GM23338 (cell line): Measurements from ENCODE around the gene CYFIP2. TPM values are rescaled to one million over a fixed set of nuclear protein-coding genes. Genes with fewer than 3 reads are reported as not detected.

Experiments
- ATAC-seq: fragments of 200-7000 bp; cut with Tn5 transposase; 3 replicates; pipeline ENCODE4 v1.9.1; 2020
- DNase-seq: peaks from one replicate; pipeline ENCODE4 v3.0.0-alpha.2; 2015; ENCODE audit warnings: low spot score
- H2AFZ ChIP-seq: fragments of 200-600 bp; sonication (generic); 2 replicates; pipeline ENCODE4 v1.8.0; 2016; ENCODE audit warnings: antibody characterized with exemption, mild to moderate bottlenecking, moderate library complexity
- H3F3A ChIP-seq: fragments of 200-600 bp; sonication (generic); replicated peaks from 2 replicates; pipeline ENCODE4 v1.8.0; 2017; ENCODE audit warnings: antibody characterized with exemption, mixed run types, low read depth
- H3K27ac ChIP-seq: fragments of 200-600 bp; sonication (generic); 2 replicates; pipeline ENCODE4 v1.6.1; 2016; ENCODE audit warnings: low read depth
- H3K27me3 ChIP-seq: fragments of 200-600 bp; sonication (generic); 2 replicates; pipeline ENCODE4 v1.8.0; 2016; ENCODE audit warnings: mild to moderate bottlenecking, mixed run types, moderate library complexity; ENCODE audit not compliant: insufficient read depth
- H3K36me3 ChIP-seq: fragments of 200-600 bp; sonication (generic); 2 replicates; pipeline ENCODE4 v1.8.0; 2016; ENCODE audit warnings: mild to moderate bottlenecking; ENCODE audit not compliant: insufficient read depth
- H3K4me1 ChIP-seq: fragments of 200-600 bp; sonication (generic); 2 replicates; pipeline ENCODE4 v1.8.0; 2016; ENCODE audit warnings: mild to moderate bottlenecking, moderate library complexity; ENCODE audit not compliant: insufficient read depth
- H3K4me2 ChIP-seq: fragments of 200-600 bp; sonication (generic); 2 replicates; pipeline ENCODE4 v1.7.1; 2017; ENCODE audit warnings: mixed run types
- H3K4me3 ChIP-seq: fragments of 200-600 bp; sonication (generic); 2 replicates; pipeline ENCODE4 v1.6.1; 2016; ENCODE audit warnings: mixed run types
- H3K79me2 ChIP-seq: fragments of 200-600 bp; sonication (generic); replicated peaks from 2 replicates; pipeline ENCODE4 v1.8.0; 2017; ENCODE audit warnings: mild to moderate bottlenecking; ENCODE audit not compliant: insufficient read depth
- H3K9me2 ChIP-seq: fragments of 200-600 bp; sonication (generic); 2 replicates; pipeline ENCODE4 v1.8.0; 2017; ENCODE audit not compliant: insufficient read depth
- H4K20me1 ChIP-seq: fragments of 200-600 bp; sonication (generic); replicated peaks from 2 replicates; pipeline ENCODE4 v1.8.0; 2017; ENCODE audit warnings: mild to moderate bottlenecking; ENCODE audit not compliant: insufficient read depth
- H3K27ac Mint-ChIP-seq: 2 replicates; pipeline ENCODE4 v1.8.0; 2020; ENCODE audit warnings: inconsistent platforms, mild to moderate bottlenecking, moderate library complexity, mixed read lengths
- H3K27me3 Mint-ChIP-seq: 3 replicates; pipeline ENCODE4 v1.8.0; 2022; ENCODE audit warnings: low read depth, mild to moderate bottlenecking, moderate library complexity, mixed read lengths, inconsistent platforms; ENCODE audit not compliant: insufficient read depth, poor library complexity
- H3K36me3 Mint-ChIP-seq: 3 replicates; pipeline ENCODE4 v1.8.0; 2021; ENCODE audit warnings: low read depth, mild to moderate bottlenecking, inconsistent platforms, moderate library complexity, mixed read lengths
- H3K4me1 Mint-ChIP-seq: 3 replicates; pipeline ENCODE4 v1.8.0; 2020; ENCODE audit warnings: mild to moderate bottlenecking, inconsistent platforms, mixed read lengths
- H3K4me3 Mint-ChIP-seq: 3 replicates; pipeline ENCODE4 v1.8.0; 2021; ENCODE audit warnings: moderate library complexity, mild to moderate bottlenecking, inconsistent platforms, mixed read lengths
- H3K9me3 Mint-ChIP-seq: 3 replicates; pipeline ENCODE4 v1.8.0; 2020; ENCODE audit warnings: moderate library complexity, mild to moderate bottlenecking, inconsistent platforms, mixed read lengths
- CREB1 ChIP-seq: fragments of 250-450 bp; sonication (Bioruptor Pico); IDR thresholded peaks from 2 replicates; pipeline ENCODE4 v1.5.0; 2020; ENCODE audit warnings: low read depth, mild to moderate bottlenecking, moderate library complexity
- EZH2 ChIP-seq: fragments of 200-600 bp; sonication (generic); IDR thresholded peaks from one replicate; pipeline ENCODE4 v1.8.0; 2017; ENCODE audit warnings: antibody characterized with exemption, mild to moderate bottlenecking, low read depth; ENCODE audit not compliant: unreplicated experiment
- JUNB ChIP-seq: IDR thresholded peaks from one replicate; pipeline ENCODE4 v1.6.1; 2016; ENCODE audit warnings: antibody characterized with exemption; ENCODE audit not compliant: unreplicated experiment
- NANOG ChIP-seq: IDR thresholded peaks from 2 replicates; pipeline ENCODE4 v1.6.1; 2016; ENCODE audit warnings: antibody characterized with exemption, borderline replicate concordance
- STAT1 ChIP-seq: IDR thresholded peaks from one replicate; pipeline ENCODE4 v1.6.1; 2016; ENCODE audit warnings: antibody characterized with exemption; ENCODE audit not compliant: unreplicated experiment
- ZNF114 ChIP-seq: fragments of 250-450 bp; sonication (Bioruptor Pico); IDR thresholded peaks from 2 replicates; pipeline ENCODE4 v1.5.0; 2020; ENCODE audit warnings: mild to moderate bottlenecking, moderate library complexity
- ZNF331 ChIP-seq: fragments of 250-450 bp; sonication (Bioruptor Pico); IDR thresholded peaks from 2 replicates; pipeline ENCODE4 v1.5.0; 2020; ENCODE audit warnings: low read depth, mild to moderate bottlenecking, moderate library complexity
- polyA plus RNA-seq: library from polyadenylated mRNA; unstranded; fragments of >200 nt; fragmentation: Nextera tagmentation; extraction: Ambion mirVana; gene quantifications from 2 replicates; pipeline ENCODE4 v1.2.1, GENCODE V29; 2016
- total RNA-seq: library from RNA; depleted of rRNA; stranded (reverse); fragments of >200 nt; shearing (Covaris generic); gene quantifications from 2 replicates; pipeline ENCODE4 v1.2.3, GENCODE V29; 2014
- TF ChIP-seq, protein P1 (sequence below): IDR thresholded peaks from one replicate; pipeline ENCODE4 v1.6.1; 2018; ENCODE audit warnings: antibody characterized with exemption; ENCODE audit not compliant: unreplicated experiment
- TF ChIP-seq, protein P2 (sequence below), 2 experiments: fragments of 200-600 bp in 1 of 2; sonication (generic) in 1 of 2; conservative IDR thresholded peaks; 2 replicates each; pipeline versions ENCODE4 v1.5.1 to v1.6.1; 2016 to 2017; ENCODE audit warnings: antibody characterized with exemption in 2 of 2, low read depth in 2 of 2, mild to moderate bottlenecking in 2 of 2, moderate library complexity in 1 of 2
- TF ChIP-seq, protein P3 (sequence below): IDR thresholded peaks from 2 replicates; pipeline ENCODE4 v1.6.1; 2016; ENCODE audit warnings: antibody characterized with exemption

Gene CYFIP2
- total and polyA plus RNA-seq, 2 experiments from 2014 or later: 54.1 to 98.4 TPM

DNA sequence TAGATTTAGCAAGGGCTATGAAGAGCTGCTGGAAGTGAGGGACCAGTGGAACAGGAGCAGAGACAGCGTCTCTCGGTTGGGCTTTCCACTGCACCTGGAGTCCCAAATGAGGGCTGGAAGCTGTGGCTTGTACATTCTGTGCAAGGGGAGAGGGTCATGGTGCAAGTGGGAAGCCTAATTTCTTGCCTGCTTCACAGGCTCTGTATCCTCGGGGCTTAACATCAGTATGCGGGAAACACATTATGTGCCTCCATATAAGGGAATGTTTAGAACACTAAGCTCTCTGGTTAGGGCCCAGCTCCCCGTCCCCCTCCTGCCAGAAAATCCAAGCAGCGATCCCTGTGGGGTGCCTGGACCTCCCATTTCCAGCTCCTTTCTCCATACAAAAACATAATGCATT lies 105.0 kb downstream of the CYFIP2 start (continued):
- TF ChIP-seq JUNB (no peak), STAT1 (no peak)
- TF ChIP-seq, protein P1, sequence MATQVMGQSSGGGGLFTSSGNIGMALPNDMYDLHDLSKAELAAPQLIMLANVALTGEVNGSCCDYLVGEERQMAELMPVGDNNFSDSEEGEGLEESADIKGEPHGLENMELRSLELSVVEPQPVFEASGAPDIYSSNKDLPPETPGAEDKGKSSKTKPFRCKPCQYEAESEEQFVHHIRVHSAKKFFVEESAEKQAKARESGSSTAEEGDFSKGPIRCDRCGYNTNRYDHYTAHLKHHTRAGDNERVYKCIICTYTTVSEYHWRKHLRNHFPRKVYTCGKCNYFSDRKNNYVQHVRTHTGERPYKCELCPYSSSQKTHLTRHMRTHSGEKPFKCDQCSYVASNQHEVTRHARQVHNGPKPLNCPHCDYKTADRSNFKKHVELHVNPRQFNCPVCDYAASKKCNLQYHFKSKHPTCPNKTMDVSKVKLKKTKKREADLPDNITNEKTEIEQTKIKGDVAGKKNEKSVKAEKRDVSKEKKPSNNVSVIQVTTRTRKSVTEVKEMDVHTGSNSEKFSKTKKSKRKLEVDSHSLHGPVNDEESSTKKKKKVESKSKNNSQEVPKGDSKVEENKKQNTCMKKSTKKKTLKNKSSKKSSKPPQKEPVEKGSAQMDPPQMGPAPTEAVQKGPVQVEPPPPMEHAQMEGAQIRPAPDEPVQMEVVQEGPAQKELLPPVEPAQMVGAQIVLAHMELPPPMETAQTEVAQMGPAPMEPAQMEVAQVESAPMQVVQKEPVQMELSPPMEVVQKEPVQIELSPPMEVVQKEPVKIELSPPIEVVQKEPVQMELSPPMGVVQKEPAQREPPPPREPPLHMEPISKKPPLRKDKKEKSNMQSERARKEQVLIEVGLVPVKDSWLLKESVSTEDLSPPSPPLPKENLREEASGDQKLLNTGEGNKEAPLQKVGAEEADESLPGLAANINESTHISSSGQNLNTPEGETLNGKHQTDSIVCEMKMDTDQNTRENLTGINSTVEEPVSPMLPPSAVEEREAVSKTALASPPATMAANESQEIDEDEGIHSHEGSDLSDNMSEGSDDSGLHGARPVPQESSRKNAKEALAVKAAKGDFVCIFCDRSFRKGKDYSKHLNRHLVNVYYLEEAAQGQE: no peak

DNA sequence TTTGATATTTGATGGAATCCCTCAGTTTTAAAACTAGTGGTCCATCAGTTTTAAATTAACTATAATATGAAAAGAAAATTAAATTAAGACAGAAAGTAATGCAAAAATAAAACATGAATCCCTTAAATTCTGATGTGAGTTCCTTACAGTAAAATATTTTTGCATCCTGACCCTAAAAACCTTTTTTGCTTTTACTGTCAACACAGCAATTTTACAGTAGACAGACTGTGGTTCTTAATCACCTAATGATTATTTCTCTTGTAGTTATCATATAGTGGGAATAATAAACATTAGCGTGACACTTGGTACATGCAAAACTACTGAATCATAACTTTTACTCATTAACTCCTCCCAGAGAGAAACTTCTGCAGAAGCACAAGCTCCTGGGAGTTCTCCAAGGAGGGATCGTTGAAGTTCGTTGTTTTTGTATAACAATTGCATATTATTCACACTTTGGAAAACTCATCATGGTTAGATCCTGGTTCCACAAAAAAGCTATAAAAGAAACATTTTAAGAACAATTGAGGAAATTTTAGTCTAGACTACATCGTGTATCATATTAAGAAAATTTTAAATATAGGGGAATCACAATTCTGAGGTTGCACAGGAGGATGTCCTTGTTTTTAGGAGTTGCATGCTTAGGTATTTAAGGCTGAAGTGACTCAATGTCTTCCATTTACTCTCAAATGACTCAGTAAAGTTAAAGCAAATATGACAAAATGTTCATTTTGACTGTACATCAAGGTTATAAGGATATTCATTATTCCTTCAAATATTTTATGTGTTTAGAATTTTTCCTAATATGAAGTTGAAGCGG lies 105.9 kb downstream of the CYFIP2 start:
- H3K79me2 ChIP-seq: no peaks in the 10 kb centered on the region
- H3K36me3 ChIP-seq: no peaks in the 10 kb centered on the region
- no peak overlapping the region for H3K4me3 Mint-ChIP-seq
- DNase-seq (no peak), ATAC-seq (no peak)
- no peak overlapping the region for H3K4me2 ChIP-seq
- H3K27me3 ChIP-seq: no peaks in the 10 kb centered on the region
- no peaks in the 10 kb centered on the region for H3F3A ChIP-seq
- no peak overlapping the region for H3K27ac ChIP-seq
- H3K4me3 ChIP-seq: no peak overlapping the region
- H3K27ac Mint-ChIP-seq: no peak overlapping the region
- H3K36me3 Mint-ChIP-seq: peaks cover 6% of the 10 kb centered on the region
- no peaks in the 10 kb centered on the region for H3K9me3 Mint-ChIP-seq
- H3K4me1 Mint-ChIP-seq: peaks cover 9% of the 10 kb centered on the region; the same call in 2 of the 3 replicates
- H2AFZ ChIP-seq: no peak overlapping the region
- no peaks in the 10 kb centered on the region for H3K9me2 ChIP-seq
- H3K4me1 ChIP-seq: no peaks in the 10 kb centered on the region; the same call in 1 of the 2 replicates
- peaks cover 2% of the 10 kb centered on the region for H3K27me3 Mint-ChIP-seq
- peaks cover 7% of the 10 kb centered on the region; the same call in 1 of the 2 replicates for H4K20me1 ChIP-seq
- TF ChIP-seq, protein P2, sequence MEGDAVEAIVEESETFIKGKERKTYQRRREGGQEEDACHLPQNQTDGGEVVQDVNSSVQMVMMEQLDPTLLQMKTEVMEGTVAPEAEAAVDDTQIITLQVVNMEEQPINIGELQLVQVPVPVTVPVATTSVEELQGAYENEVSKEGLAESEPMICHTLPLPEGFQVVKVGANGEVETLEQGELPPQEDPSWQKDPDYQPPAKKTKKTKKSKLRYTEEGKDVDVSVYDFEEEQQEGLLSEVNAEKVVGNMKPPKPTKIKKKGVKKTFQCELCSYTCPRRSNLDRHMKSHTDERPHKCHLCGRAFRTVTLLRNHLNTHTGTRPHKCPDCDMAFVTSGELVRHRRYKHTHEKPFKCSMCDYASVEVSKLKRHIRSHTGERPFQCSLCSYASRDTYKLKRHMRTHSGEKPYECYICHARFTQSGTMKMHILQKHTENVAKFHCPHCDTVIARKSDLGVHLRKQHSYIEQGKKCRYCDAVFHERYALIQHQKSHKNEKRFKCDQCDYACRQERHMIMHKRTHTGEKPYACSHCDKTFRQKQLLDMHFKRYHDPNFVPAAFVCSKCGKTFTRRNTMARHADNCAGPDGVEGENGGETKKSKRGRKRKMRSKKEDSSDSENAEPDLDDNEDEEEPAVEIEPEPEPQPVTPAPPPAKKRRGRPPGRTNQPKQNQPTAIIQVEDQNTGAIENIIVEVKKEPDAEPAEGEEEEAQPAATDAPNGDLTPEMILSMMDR (conservative IDR thresholded peaks at IDR 0.05; ENCODE audit: low read depth in 2 of 2): no peak
- TF ChIP-seq NANOG: no peak
- no peak for TF ChIP-seq CREB1 (CRISPR knock-in tag)
- no peak for TF ChIP-seq ZNF331 (CRISPR knock-in tag)
- TF ChIP-seq STAT1: no peak
- TF ChIP-seq, protein P3, sequence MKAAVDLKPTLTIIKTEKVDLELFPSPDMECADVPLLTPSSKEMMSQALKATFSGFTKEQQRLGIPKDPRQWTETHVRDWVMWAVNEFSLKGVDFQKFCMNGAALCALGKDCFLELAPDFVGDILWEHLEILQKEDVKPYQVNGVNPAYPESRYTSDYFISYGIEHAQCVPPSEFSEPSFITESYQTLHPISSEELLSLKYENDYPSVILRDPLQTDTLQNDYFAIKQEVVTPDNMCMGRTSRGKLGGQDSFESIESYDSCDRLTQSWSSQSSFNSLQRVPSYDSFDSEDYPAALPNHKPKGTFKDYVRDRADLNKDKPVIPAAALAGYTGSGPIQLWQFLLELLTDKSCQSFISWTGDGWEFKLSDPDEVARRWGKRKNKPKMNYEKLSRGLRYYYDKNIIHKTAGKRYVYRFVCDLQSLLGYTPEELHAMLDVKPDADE: no peak
- no peak for TF ChIP-seq EZH2
- TF ChIP-seq ZNF114 (CRISPR knock-in tag): no peak
